KOPT-K1 (cell line): ENCODE measurements around the gene LRRC45.

ENCODE experiments used
- H3K27ac ChIP-seq: fragments of 200-600 bp; sonication (generic); 2 replicates; pipeline ENCODE4 v1.5.1; 2016; ENCODE audit warnings: antibody characterized with exemption, mild to moderate bottlenecking, low read depth, low read length; ENCODE audit not compliant: poor library complexity, severe bottlenecking
- H3K36me3 ChIP-seq: fragments of 200-600 bp; sonication (generic); 2 replicates; pipeline ENCODE4 v1.5.1; 2017; ENCODE audit warnings: antibody characterized with exemption, mild to moderate bottlenecking, low read length, moderate library complexity; ENCODE audit not compliant: insufficient read depth
- H3K9me3 ChIP-seq: fragments of 200-600 bp; sonication (generic); 2 replicates; pipeline ENCODE4 v1.5.1; 2017; ENCODE audit warnings: antibody characterized with exemption, low read length, mild to moderate bottlenecking; ENCODE audit not compliant: insufficient read depth, poor library complexity, severe bottlenecking

Gene LRRC45

DNA sequence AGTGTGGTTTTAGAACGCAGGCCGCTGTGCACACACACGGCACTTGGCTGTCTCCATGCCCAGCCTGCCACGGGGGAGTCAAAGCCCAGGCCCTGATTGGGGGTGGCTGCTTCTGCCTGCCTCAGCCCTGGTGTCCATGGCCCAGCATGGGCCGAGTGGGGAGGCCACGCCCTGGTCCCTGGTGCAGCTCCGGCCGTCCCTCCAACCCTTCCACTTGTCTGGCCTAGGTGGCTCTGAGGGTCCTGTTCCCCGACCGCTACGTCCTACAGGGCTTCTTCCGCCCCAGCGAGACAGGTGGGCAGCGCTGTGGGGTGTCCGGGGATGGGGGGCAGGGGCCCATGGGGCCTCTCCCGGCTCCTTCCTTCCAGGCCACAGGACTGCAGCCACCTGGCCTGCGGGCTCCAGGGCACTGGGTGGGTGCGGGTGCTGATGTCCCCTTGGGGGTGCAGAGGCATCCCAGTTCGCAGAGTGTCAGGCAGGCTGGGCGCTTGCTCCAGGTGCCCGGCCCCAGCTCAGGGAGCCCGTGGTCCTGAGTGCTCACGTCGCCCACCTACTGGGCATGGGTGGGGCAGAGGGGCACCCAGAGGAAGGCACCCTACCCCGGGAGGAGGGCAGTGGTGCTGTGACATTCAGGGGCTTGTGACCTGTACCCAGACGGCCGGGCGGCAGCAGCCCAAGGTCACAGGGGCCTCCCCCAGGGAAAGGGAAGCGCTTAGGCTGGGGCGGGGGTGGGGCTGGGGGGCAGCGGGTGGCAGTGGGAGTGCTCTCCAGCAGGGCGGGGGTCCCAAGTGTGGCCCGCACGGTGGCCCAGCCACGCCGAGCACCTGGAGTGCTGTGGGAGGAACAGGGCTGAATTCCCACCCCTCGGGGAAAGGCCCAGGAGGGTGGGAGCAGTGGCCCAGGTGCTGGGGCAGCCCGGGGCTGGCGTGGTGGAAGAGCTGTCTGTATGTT lies 12.3 kb upstream of the LRRC45 start:
- no peak overlapping the region for H3K27ac ChIP-seq
- H3K9me3 ChIP-seq = no peaks in the 10 kb centered on the region
- no peaks in the 10 kb centered on the region for H3K36me3 ChIP-seq

DNA sequence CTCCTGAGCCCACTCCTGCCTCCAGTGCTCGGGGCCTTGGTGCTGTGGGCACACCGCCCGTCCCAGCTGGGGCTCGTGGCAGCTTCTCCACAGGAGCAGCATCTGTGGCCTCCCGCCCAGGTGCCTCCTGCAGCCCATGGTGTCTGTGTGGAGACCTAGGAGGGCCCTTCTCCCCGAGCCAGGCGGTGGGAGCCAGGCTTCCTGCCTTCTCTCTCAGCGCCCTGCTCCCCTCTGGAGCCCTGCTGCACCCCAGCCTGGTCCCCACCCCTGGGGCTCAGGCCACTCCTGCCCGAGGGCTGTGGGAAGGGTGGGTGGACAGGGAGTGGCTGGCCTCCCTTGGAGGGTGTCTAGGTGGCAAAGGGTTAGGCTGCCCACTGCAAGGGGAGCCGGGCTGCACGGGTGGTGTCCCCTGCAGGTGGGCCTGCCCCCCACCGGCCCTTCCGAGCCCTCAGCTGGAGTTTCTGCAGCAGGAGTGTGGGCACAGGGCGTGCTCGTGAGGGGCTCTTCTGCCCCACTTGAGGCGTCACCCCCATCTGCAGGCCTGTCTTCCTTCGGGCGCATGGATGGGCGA lies 11.4 kb upstream of the LRRC45 start:
- no peak overlapping the region for H3K27ac ChIP-seq

DNA sequence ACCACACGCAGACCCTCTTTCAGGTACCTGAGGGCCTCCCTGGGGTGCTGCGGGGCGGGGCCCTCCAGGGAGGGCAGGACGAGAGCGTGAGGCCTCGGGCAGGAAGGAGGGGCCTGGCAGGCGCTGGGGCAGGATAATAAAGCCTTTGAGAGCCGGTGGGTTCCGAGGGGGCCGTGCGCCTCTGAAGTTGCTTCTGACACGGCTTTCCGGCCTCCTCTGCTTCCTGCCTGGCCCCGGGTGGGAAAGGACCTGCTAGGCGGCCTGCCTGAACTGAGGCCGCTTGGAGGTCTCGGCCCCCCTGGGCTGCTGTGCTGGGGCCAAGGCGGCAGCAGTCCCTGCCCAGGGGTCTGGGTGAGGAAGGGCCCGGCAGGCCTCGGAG lies 10.9 kb upstream of the LRRC45 start:
- no peak overlapping the region for H3K27ac ChIP-seq
- 0 out of 2 replicates have a peak, but pooled peaks cover 2% of the 10 kb centered on the region for H3K36me3 ChIP-seq
- no peaks in the 10 kb centered on the region for H3K9me3 ChIP-seq

More for the DNA sequence above, 11.4 kb upstream of the LRRC45 start:
- H3K9me3 ChIP-seq = no peaks in the 10 kb centered on the region
- H3K36me3 ChIP-seq = no peaks in the 10 kb centered on the region

DNA sequence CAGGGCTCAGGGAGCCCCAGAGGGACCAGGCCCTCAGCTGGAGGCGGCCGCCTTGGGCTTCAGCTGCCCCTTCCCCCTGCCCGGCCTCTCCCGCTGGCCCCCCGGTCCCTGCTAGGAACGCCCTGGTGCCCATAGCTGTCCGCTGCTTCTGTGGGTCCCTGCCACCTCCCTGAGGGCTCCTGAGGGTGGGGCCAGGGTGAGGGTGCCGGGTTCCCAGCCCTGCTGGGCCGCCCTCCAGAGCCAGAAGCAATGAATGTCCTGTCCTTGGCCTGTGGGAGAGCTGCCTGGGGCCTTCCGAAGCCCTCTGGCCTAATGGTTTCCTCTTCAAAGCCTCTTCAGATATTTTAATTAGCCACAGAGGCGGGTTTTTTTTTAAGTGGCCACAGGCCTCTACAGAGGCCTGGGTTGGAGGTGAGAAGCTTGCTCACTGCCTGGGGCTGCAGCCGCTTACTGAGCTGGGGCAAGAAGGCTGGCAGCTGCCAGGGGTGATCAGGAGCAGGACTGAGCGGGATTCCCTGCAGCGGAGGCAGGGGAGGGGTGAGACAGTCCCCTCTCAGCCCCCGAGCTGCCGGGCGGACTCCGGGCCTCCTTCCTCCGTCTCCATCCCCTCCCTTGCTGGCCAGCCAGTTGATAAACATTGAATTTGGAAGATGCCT lies 10.3 kb upstream of the LRRC45 start:
- H3K36me3 ChIP-seq = 0 out of 2 replicates have a peak, but pooled peaks cover 4% of the 10 kb centered on the region
- H3K27ac ChIP-seq = no peak overlapping the region
- no peaks in the 10 kb centered on the region for H3K9me3 ChIP-seq

DNA sequence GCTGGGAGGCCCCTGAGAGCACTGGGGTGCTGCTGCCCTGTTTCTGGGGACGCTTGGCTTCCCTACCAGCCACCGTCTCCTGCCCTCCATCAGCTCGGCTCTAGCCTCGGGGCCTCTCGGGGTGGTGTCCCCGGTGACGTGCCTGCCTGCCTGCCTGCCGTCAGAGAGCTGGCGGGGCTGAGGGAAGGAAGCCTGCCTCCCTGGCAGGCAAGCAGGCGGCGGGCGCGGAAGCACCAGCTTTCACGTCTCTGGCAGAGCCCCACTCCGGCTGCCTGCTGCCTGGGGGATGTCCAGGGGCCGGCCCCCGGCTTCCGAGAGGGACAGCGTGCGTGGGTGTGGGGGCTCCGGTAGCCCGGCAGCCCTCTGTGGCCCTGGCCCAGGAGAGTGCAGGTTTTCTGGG lies 9.8 kb upstream of the LRRC45 start:
- peaks cover 9% of the 10 kb centered on the region; the same call in 1 of the 2 replicates for H3K36me3 ChIP-seq
- H3K27ac ChIP-seq = no peak overlapping the region
- no peaks in the 10 kb centered on the region for H3K9me3 ChIP-seq

DNA sequence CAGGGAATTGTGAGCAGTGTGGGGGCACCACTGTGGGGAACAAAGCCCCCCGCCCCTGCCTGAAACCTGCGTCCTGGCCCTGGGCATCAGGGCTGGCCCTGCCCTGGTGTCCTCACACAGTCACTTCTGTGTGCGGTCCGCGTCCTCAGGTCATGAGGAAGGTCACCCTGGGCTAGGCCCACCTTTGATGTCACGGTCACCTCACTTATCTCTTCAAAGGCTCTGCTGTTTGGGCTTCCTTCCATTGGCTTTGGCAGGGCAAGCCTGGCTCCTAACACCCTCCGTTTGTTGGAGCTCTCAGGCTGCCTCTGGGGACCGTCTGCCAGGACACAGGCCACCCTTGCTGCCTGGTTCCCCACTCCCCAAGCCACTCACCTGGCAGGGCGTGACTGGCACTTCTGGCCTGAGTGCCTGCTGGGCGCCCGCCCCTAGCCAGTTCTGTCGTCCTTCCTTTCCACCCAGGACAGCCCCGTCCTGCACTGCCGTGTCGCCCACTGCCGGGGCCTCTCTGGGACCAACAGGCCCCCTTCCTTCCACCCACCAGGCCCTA lies 9.3 kb upstream of the LRRC45 start:
- Histone ChIP-seq H3K9me3 (no peaks in the 10 kb centered on the region), H3K27ac (no peak overlapping the region), H3K36me3 (peaks cover 14% of the 10 kb centered on the region)

DNA sequence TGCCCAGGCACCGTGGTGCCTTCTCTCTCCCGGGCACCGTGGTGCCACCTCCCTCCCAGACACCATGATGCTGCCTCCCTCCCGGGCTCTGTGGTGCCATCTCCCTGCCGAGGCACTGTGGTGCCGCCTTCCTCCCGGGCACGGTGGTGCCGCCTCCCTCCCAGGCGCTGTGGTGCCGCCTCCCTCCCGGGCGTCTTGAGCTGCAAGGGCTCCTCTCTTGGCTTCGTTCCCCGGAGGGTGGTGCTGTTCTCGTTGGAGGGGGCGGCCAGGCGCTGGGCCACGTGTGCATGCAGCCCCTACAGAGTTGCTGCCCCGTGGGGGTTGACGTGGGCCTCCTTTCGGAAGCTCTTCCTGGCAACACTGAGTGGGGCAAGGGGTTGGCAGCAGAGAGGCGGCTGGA lies 8.7 kb upstream of the LRRC45 start:
- Histone ChIP-seq H3K36me3 (peaks cover 20% of the 10 kb centered on the region), H3K27ac (no peak overlapping the region), H3K9me3 (no peaks in the 10 kb centered on the region)

DNA sequence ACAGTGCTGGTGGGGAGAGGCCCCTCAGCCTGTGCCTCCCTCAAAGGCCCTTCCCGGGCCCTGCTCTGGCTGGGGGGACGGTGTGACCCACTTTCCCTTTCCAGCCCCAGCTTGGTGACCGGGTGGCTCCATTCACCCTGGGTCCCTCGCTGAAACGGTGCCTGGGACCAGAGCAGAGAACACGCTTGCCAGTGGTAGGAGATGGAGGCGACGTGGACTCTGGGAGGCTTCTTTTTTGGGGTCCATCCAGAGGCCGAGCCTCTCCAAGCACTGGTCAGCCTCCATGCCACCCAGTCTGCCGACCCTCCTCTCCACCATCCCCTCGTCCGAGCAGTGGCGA lies 8.2 kb upstream of the LRRC45 start:
- Histone ChIP-seq H3K9me3 (no peaks in the 10 kb centered on the region), H3K36me3 (peaks cover 23% of the 10 kb centered on the region), H3K27ac (no peak overlapping the region)

DNA sequence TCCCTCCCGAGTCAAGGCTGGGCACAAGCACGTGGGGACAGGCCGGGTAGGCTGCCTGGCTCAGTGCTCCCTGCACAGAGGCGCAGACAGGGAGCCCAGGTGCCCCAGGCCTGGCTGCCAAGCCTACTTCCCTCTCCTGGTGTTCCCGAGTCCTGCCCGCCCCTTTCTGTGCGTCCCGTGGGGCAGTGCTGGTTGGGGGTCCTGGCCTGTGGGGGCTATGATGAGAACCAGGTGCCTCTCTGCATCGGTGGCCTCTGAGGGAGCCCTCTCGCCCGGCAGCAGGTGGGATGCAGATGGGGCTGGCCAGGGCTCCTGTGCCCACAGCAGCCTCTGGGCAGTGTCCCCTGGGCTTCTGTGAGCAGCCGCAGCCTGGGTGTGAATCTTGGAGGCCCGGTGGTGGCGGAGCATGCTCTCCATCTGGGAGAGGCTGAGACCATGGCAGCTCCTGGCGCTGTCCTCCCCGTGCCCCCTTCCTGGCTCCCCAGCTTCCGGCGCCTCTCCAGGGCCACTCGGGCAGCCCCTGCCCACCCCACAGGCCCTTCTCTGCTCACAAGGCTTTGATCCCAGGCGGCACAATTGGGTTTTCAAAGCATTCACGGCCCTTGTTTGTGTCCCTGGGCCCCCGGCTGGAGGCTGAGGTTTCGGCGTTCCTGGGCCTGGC lies 7.7 kb upstream of the LRRC45 start:
- Histone ChIP-seq H3K27ac (no peak overlapping the region), H3K9me3 (no peaks in the 10 kb centered on the region), H3K36me3 (peaks cover 23% of the 10 kb centered on the region)

DNA sequence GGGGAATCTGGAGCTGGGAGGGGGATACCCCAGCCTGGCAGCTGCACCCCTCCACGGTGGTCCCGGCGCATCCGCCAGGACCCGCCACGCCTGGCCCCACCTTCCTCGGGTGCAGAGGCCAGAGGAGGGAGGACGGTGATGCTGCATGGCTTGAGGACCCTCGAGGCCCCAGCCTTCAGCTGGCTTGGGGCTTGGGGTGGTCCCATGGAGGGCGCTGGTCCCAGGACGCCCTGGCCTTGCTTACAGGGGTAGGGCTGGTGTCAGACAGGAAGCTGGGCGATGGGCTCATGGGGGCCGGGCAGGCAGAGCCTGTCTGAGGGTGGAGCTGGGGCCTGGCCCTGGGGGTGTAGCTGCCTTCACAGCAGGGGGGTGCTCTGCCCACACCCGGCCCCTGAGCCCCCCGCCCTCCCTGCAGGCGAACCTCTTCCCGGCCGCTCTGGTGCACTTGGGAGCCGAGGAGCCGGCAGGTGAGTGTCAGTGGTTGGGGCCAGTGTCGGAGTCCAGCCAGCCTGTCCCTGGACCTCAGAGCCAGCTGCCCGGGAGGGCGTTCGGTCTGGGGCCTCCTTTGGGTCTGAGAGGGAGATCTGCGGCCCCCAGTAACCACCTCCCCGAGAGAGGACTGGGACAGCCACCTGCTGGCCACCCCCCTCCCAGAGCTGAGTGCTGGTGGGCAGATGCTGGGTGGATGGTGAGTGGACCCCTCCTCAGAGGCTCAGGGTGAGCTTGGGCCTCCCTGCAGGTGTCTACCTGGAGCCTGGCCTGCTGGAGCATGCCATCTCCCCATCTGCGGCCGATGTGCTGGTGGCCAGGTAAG lies 6.8 kb upstream of the LRRC45 start:
- Histone ChIP-seq H3K36me3 (peaks cover 23% of the 10 kb centered on the region), H3K27ac (no peak overlapping the region), H3K9me3 (no peaks in the 10 kb centered on the region)

DNA sequence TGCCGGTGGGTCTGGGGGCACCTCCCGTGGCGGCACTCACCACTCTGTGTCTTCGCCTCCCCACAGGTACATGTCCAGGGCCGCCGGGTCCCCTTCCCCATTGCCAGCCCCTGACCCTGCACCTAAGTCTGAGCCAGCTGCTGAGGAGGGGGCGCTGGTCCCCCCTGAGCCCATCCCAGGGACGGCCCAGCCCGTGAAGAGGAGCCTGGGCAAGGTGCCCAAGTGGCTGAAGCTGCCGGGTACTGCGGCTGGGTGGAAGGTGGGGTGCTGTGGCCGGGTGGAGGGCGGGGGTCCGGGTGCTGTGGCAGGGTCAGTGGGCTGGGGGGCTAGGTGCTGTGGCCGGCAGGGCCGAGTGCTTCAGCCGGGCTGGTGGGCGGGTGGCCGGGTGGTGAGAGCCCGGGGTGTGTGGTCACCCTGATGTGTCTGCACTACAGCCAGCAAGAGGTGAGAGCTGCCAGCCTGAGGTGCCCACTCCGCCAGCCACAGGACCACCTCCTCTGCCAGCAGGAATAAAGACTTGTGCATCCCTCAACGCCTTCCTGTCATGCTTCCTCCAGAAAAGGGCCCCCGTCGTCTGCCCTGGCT lies 6.1 kb upstream of the LRRC45 start:
- H3K36me3 ChIP-seq = peaks cover 23% of the 10 kb centered on the region

DNA sequence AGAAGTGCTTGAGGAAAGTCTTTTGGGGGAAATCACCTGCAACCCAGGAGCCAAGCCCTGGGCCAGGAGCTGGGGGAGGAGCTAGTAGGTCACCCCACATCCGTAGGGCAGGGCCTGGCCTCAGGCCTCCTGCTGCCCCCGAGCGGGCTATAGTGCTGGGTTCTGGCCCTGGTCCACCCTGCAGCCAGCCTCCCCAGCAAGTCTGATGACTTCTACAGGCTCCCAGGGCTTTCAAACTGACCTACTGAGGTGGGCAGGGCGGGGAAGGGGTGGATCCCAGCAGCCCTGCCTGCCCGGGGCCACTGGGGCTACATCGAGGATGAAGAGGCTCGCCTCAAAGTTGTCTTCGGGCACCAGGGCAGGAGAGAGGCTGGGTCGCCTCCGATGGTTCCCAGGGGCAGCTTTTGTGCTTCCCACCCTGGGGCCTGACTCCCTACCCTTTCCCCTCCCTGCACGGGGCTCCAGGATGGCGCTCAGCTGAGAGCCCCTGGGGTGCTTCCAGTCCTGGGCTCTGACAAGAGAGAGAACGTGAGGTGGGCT lies 5.4 kb upstream of the LRRC45 start:
- no peak overlapping the region for H3K27ac ChIP-seq
- peaks cover 23% of the 10 kb centered on the region for H3K36me3 ChIP-seq
- no peaks in the 10 kb centered on the region for H3K9me3 ChIP-seq

More for the DNA sequence above, 6.1 kb upstream of the LRRC45 start:
- no peak overlapping the region for H3K27ac ChIP-seq
- H3K9me3 ChIP-seq = no peaks in the 10 kb centered on the region

DNA sequence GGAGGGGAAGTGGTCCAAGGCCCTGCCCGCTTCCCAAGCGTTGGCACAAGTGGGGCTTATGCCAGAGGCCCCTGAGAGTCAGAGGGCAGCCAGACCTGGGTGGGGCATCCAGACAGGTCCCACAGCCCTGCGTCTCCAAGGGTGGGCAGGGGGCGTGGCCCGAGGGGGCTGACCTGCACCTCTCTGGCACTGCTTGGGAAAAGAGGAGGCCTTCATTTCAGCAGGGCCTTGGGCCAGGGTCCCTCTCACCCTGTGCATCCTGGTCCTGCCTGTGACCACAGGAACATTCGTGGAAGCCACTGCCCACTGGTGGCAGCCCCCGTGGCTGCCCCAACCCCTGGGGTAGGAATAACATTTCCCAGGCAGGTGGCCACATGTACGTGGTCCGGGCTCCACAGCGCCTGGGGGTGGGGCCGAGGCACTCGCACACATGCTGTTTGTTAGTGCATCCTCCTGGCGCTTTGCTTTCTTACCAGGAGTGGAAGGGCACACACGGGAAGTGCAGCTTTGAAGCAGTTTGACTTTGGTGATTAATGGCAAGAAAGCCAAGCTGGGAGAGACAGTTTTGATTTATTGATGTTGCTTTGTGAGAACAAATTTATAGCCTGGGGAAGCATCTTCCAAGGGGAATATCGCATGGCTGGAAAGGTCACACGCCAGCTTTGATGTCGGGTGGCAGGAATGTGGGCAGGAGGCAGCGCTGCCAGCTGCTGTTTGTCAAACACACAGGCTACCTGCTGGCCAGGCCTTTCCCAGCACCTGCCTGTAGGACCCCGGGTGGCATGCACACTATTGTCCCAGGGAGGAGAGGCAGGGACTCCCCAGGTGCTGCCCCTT lies 4.7 kb upstream of the LRRC45 start:
- no peak overlapping the region for H3K27ac ChIP-seq
- H3K9me3 ChIP-seq = no peaks in the 10 kb centered on the region
- peaks cover 23% of the 10 kb centered on the region for H3K36me3 ChIP-seq
